OCI-LY3 (cell line): ENCODE data around the gene RPS6KB2.

Source experiments
- EZH2phosphoT487 ChIP-seq: fragments of 200-600 bp; shearing (Covaris generic); IDR thresholded peaks from 2 replicates; pipeline ENCODE4 v1.6.1; 2018; ENCODE audit warnings: antibody characterized with exemption, mixed run types, low read depth
- TF ChIP-seq, protein P1 (sequence below): fragments of 200-600, 300-600 bp; sonication (generic); IDR thresholded peaks from 2 replicates; pipeline ENCODE4 v1.5.1; 2014; ENCODE audit warnings: antibody characterized with exemption, low read length, low read depth

DNA sequence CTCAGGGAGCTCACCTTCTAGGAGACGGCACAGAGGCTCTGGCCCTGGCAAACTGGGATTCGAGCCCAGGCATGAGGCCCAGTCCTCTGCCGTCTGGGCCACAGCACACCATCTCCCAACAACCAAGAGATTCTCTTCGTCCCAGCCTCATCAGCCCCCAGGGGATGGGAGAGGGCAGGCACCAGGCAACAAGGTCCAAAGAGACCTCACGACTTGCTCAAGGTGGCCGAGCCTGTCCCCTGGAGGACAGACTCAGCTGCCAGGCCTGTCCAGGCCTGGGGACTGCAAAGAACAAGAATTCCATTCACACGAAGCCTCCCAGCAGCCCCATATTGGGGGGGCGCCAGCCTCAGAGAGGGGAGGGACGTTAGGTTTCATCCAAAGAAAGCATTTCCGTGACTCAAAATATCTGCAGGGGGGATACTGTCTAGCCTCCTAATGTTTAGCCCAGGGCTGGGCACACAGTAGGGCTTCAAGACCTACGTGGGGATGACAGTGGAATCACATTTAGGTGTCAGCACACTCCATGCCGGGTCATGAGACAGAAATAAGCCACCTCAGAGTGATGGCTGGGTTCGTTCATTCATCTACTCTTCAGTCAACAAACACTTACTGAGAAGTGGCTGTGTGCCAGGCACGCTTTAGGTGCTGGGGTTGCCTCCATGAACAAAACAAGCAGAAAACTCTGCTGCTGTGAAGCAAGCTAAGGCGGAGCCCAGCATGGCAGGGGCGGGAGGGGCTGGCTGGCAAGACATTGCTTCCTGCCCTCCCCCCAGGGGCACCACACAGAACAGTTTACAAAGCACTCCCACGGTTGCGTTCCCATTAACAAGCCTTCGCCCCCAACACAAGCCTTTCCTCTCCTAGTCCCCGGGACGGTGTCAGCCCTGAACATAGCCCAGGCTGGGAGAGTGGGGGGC, 11.6 kb upstream of the RPS6KB2 start:
- TF ChIP-seq, protein P1, sequence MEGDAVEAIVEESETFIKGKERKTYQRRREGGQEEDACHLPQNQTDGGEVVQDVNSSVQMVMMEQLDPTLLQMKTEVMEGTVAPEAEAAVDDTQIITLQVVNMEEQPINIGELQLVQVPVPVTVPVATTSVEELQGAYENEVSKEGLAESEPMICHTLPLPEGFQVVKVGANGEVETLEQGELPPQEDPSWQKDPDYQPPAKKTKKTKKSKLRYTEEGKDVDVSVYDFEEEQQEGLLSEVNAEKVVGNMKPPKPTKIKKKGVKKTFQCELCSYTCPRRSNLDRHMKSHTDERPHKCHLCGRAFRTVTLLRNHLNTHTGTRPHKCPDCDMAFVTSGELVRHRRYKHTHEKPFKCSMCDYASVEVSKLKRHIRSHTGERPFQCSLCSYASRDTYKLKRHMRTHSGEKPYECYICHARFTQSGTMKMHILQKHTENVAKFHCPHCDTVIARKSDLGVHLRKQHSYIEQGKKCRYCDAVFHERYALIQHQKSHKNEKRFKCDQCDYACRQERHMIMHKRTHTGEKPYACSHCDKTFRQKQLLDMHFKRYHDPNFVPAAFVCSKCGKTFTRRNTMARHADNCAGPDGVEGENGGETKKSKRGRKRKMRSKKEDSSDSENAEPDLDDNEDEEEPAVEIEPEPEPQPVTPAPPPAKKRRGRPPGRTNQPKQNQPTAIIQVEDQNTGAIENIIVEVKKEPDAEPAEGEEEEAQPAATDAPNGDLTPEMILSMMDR, result no peak
- TF ChIP-seq EZH2phosphoT487, result no peak
